BJ (cell line): ENCODE data around the gene PKN1. TPM values are rescaled to one million over a fixed set of nuclear protein-coding genes. Genes with fewer than 3 reads are reported as not detected.

Experiments used
- CTCF ChIA-PET: fragments of 350-600 bp; formaldehyde crosslinking; extraction: SDS; loops from one replicate; lab custom pipeline; 2021; ENCODE audit warnings: antibody characterized with exemption, inconsistent platforms; lab: Yijun Ruan, JAX
- POLR2A ChIA-PET: fragments of 300-600 bp; sonication (Branson Sonifier 250); formaldehyde crosslinking; extraction: SDS; loops from one replicate; lab custom pipeline; 2021; ENCODE audit warnings: antibody characterized with exemption; lab: Charles Lee
- DNase-seq: peaks from one replicate; pipeline ENCODE4 v3.0.0-alpha.2; 2011; ENCODE audit warnings: low read depth
- H3K27me3 ChIP-seq: 2 replicates; pipeline ENCODE4 v1.6.0; 2011; ENCODE audit warnings: low read length; ENCODE audit not compliant: control insufficient read depth, insufficient read depth
- H3K36me3 ChIP-seq: 2 replicates; pipeline ENCODE4 v1.5.1; 2011; ENCODE audit warnings: low read length; ENCODE audit not compliant: control insufficient read depth, insufficient read depth
- H3K4me3 ChIP-seq: 2 replicates; pipeline ENCODE4 v1.5.1; 2011; ENCODE audit warnings: low read depth, mild to moderate bottlenecking, control low read depth, low read length
- polyA plus RNA-seq: library from polyadenylated mRNA; depleted of rRNA; stranded (reverse); fragments of >200 nt; gene quantifications from 2 replicates; pipeline ENCODE4 v1.2.3, GENCODE V29; 2011
- TF ChIP-seq, protein P1 (sequence below): IDR thresholded peaks from 2 replicates; pipeline ENCODE4 v1.5.1; 2011; ENCODE audit warnings: low read depth, mild to moderate bottlenecking, control low read depth, inconsistent platforms, low read length, moderate library complexity; ENCODE audit not compliant: insufficient read depth

Gene PKN1
- polyA plus RNA-seq, 1 experiment: 117 TPM

DNA sequence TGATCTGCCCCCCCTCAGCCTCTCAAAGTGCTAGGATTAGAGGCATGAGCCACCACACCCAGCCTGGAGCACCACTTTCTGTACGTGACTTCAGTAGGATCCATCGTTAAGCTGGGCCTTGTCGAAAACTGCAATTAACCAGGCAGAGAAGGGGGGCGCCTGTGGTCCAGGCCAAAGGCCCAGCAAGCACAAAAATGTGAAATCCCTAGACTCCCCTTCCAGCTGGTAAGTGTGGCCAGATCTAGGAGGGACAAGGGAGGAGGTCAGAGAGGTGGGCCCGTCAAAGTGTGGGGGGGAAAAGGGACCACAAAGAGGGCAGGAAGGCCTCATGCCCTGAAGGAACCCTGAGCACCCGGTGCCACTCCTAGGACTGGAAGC is 27.7 kb upstream of the PKN1 start:
- TF ChIP-seq, protein P1, sequence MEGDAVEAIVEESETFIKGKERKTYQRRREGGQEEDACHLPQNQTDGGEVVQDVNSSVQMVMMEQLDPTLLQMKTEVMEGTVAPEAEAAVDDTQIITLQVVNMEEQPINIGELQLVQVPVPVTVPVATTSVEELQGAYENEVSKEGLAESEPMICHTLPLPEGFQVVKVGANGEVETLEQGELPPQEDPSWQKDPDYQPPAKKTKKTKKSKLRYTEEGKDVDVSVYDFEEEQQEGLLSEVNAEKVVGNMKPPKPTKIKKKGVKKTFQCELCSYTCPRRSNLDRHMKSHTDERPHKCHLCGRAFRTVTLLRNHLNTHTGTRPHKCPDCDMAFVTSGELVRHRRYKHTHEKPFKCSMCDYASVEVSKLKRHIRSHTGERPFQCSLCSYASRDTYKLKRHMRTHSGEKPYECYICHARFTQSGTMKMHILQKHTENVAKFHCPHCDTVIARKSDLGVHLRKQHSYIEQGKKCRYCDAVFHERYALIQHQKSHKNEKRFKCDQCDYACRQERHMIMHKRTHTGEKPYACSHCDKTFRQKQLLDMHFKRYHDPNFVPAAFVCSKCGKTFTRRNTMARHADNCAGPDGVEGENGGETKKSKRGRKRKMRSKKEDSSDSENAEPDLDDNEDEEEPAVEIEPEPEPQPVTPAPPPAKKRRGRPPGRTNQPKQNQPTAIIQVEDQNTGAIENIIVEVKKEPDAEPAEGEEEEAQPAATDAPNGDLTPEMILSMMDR: no peak
- ChIA-PET CTCF (interaction anchor here (1.2 to 3.5 kb wide), 15 partner anchors 9 to 266 kb away, joined by 3 to 18 read pairs (median 6); partner anchors contain the start of gene ADGRE5), POLR2A (no interaction called here)
- no peak for DNase-seq
- Histone ChIP-seq H3K36me3 (peaks cover 44% of the 10 kb centered on the region), H3K27me3 (no peaks in the 10 kb centered on the region), H3K4me3 (no peak overlapping the region)

DNA sequence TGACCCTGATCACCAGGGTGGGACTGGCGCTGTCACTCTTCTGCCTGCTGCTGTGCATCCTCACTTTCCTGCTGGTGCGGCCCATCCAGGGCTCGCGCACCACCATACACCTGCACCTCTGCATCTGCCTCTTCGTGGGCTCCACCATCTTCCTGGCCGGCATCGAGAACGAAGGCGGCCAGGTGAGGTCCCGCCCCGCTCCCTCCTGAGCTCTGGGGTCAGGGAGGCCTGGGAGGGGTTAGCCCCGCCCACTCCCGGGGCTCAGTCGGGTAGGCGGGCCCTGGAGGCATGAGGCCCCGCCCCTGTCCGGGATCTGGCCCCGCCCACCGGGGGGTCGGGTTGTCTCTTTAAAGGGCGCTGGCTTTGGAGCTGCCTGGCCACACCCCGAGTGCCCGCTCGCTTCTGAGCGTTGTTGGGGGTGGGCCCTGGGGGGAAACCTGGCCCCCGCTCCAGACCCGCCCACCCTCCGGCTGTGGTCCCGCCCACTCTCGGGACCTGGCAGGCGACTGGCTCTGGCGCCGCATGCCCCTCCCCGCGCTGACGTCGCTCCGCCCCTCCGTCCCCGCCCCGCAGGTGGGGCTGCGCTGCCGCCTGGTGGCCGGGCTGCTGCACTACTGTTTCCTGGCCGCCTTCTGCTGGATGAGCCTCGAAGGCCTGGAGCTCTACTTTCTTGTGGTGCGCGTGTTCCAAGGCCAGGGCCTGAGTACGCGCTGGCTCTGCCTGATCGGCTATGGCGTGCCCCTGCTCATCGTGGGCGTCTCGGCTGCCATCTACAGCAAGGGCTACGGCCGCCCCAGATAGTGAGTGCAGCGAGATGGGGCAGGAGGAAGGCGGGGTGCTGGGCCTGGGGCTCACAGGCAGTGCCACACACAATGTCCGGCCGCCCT is 27.1 kb upstream of the PKN1 start:
- H3K36me3 ChIP-seq: peaks cover 49% of the 10 kb centered on the region
- no peak for DNase-seq
- CTCF ChIA-PET: interaction anchor here (0.5 to 3.5 kb wide), 24 partner anchors 9 to 322 kb away, joined by 3 to 18 read pairs (median 5); partner anchors contain the start of genes ADGRE5 and ASF1B
- H3K27me3 ChIP-seq: no peaks in the 10 kb centered on the region
- TF ChIP-seq, protein P1: peak; percentile 78
- POLR2A ChIA-PET: no interaction called here
- no peak overlapping the region for H3K4me3 ChIP-seq

DNA sequence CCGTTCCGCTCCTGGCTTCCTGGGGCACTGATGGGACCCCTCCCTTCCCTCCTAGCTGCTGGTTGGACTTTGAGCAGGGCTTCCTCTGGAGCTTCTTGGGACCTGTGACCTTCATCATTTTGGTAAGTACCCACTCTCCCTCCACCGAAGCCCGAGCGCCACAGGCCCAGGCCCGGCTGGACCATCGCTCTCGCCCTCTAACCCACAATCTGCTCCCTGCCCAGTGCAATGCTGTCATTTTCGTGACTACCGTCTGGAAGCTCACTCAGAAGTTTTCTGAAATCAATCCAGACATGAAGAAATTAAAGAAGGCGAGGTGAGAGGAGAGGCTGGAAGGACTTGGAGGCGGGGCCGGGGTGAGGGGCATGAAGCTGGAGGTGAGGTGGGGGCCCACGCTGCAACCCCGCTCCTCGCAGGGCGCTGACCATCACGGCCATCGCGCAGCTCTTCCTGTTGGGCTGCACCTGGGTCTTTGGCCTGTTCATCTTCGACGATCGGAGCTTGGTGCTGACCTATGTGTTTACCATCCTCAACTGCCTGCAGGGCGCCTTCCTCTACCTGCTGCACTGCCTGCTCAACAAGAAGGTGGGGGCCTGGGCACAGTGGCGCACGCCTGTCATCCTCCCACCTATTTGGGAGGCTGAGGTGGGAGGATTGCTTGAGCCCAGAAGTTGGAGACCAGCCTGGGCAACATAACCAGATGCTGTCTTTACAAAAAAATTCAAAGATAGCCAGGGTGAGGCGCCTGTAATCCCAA is 26.3 kb upstream of the PKN1 start:
- CTCF ChIA-PET: interaction anchor here (0.5 to 3.5 kb wide), 25 partner anchors 9 to 525 kb away, joined by 3 to 18 read pairs (median 5); partner anchors contain the start of genes ADGRE5 and ASF1B
- peaks cover 49% of the 10 kb centered on the region for H3K36me3 ChIP-seq
- no peak for DNase-seq
- POLR2A ChIA-PET: no interaction called here
- TF ChIP-seq, protein P1: no peak
- H3K4me3 ChIP-seq: no peak overlapping the region
- no peaks in the 10 kb centered on the region for H3K27me3 ChIP-seq

GRCh38 chr19:14407605-14408484 is 25.3 kb upstream of the PKN1 start:
- CTCF ChIA-PET: interaction anchor here (0.8 to 3.5 kb wide), 5 partner anchors 8 to 208 kb away, joined by 3 to 18 read pairs (median 13); partner anchors contain the start of gene DDX39A
- TF ChIP-seq, protein P1: no peak
- peaks cover 54% of the 10 kb centered on the region for H3K36me3 ChIP-seq
- H3K4me3 ChIP-seq: no peak overlapping the region
- no peaks in the 10 kb centered on the region for H3K27me3 ChIP-seq
- POLR2A ChIA-PET: no interaction called here
- DNase-seq: no peak
